DMS153 treated with DMSO at 0.1 percent for 48 hours (cell line): ENCODE results near the gene SLC17A5.
"Not testable (repeated sequence)": the region's sequence is repeated elsewhere in the genome, so short reads cannot be mapped to it uniquely, and the experiment has no call there.

ENCODE experiments used
- DNase-seq: peaks from one replicate; lab custom pipeline; 2025; ENCODE audit not compliant: unreplicated experiment; lab: John Stamatoyannopoulos, UW

SLC17A5 gene

GRCh38 chr6:73569121-73569520 is 84.7 kb downstream of the SLC17A5 start:
- no peak for DNase-seq

GRCh38 chr6:73566954-73567591 is 86.7 kb downstream of the SLC17A5 start:
- no peak for DNase-seq

GRCh38 chr6:73566486-73566871 is 87.3 kb downstream of the SLC17A5 start:
- DNase-seq = not testable (repeated sequence)

- no peak for DNase-seq
Measured at GRCh38 chr6:73565767-73566485, 87.9 kb downstream of the SLC17A5 start.

GRCh38 chr6:73564578-73565345 is 89.0 kb downstream of the SLC17A5 start:
- DNase-seq = no peak

GRCh38 chr6:73562558-73562957 is 91.2 kb downstream of the SLC17A5 start:
- DNase-seq = no peak

GRCh38 chr6:73560853-73561407 is 92.9 kb downstream of the SLC17A5 start:
- no peak for DNase-seq

- DNase-seq = no peak
Measured at GRCh38 chr6:73560182-73560732, 93.5 kb downstream of the SLC17A5 start.

GRCh38 chr6:73559399-73559794 is 94.4 kb downstream of the SLC17A5 start:
- not testable (repeated sequence) for DNase-seq

- DNase-seq = no peak
Measured at GRCh38 chr6:73558624-73559398, 95.0 kb downstream of the SLC17A5 start.

GRCh38 chr6:73556836-73557235 is 97.0 kb downstream of the SLC17A5 start:
- DNase-seq = no peak

GRCh38 chr6:73555380-73555949 is 98.3 kb downstream of the SLC17A5 start:
- not testable (repeated sequence) for DNase-seq

- not testable (repeated sequence) for DNase-seq
Measured at GRCh38 chr6:73551115-73551514, 102.7 kb downstream of the SLC17A5 start.

GRCh38 chr6:73548458-73549446 is 105.0 kb downstream of the SLC17A5 start:
- DNase-seq = no peak

GRCh38 chr6:73547036-73547435 is 106.8 kb downstream of the SLC17A5 start:
- no peak for DNase-seq
